K562 (cell line): ENCODE results near the gene CTIF. TPM values are rescaled to one million over a fixed set of nuclear protein-coding genes. Genes with fewer than 3 reads are reported as not detected.

Source experiments
- ATAC-seq: fragments of 200-7000 bp; cut with Tn5 transposase; 3 replicates; pipeline ENCODE4 v1.9.1; 2020; ENCODE audit warnings: moderate library complexity
- BruUV-seq: library from RNA; stranded (reverse); fragments of 400-500 nt; replicated peaks from 2 replicates; lab custom pipeline; 2021; lab: Mats Ljungman, UMichigan
- CTCF ChIA-PET: fragments of 300-600 bp; formaldehyde crosslinking; extraction: SDS; loops from one replicate; lab custom pipeline; 2021; ENCODE audit warnings: low intra/inter-chr PET ratio; lab: Yijun Ruan, JAX
- POLR2A ChIA-PET: fragments of 300-600, 350-650 bp; sonication (Branson Sonifier 250); formaldehyde crosslinking; extraction: SDS; loops from one replicate; lab custom pipeline; 2021; ENCODE audit warnings: antibody characterized with exemption, inconsistent platforms; lab: Yijun Ruan, JAX
- DNase-seq, 4 experiments: peaks; one replicate each; pipeline versions ENCODE4 v3.0.0 to v3.0.0-alpha.2; 2011 to 2018; ENCODE audit warnings: low spot score in 3 of 4, mixed read lengths in 3 of 4; ENCODE audit errors: extremely low read depth in 1 of 4
- FAIRE-seq: peaks from 2 replicates; lab custom pipeline; 2011; peaks lifted over from hg19 to GRCh38; lab: Jason Lieb, UNC
- H2AFZ ChIP-seq: 2 replicates; pipeline ENCODE4 v1.6.0; 2011; ENCODE audit warnings: low read depth, low read length, control low read depth, inconsistent platforms
- H3K27ac ChIP-seq: fragments of 200-600 bp; 3 replicates; pipeline ENCODE4 v1.8.0; 2011; ENCODE audit warnings: low read depth, mild to moderate bottlenecking, control low read depth, inconsistent platforms, low read length, moderate library complexity, mixed read lengths; ENCODE audit errors: extremely low read depth
- H3K27me3 ChIP-seq, 2 experiments: fragments of 300-600 bp in 1 of 2; 2 replicates in 1 of 2; 3 replicates in 1 of 2; pipeline versions ENCODE4 v1.6.0 to v1.8.0; 2011; ENCODE audit warnings: inconsistent platforms in 2 of 2, low read length in 2 of 2, mild to moderate bottlenecking in 1 of 2, mixed read lengths in 1 of 2, moderate library complexity in 1 of 2; ENCODE audit not compliant: control insufficient read depth in 2 of 2, insufficient read depth in 2 of 2
- H3K36me3 ChIP-seq: fragments of 300-600 bp; 3 replicates; pipeline ENCODE4 v1.8.0; 2011; ENCODE audit warnings: mild to moderate bottlenecking, low read length, inconsistent platforms; ENCODE audit not compliant: control insufficient read depth, insufficient read depth
- H3K4me1 ChIP-seq, 2 experiments: fragments of 200-600 bp in 1 of 2; replicated peaks in 1 of 2; 2 replicates in 1 of 2; 3 replicates in 1 of 2; pipeline versions ENCODE4 v1.5.1 to v1.8.0; 2011; ENCODE audit warnings: inconsistent platforms in 2 of 2, low read length in 2 of 2, mild to moderate bottlenecking in 1 of 2, mixed read lengths in 1 of 2, moderate library complexity in 1 of 2; ENCODE audit not compliant: control insufficient read depth in 2 of 2, insufficient read depth in 2 of 2
- H3K4me2 ChIP-seq: 2 replicates; pipeline ENCODE4 v1.6.1; 2011; ENCODE audit warnings: low read length, control low read depth, inconsistent platforms, mixed read lengths; ENCODE audit not compliant: insufficient read depth
- H3K4me3 ChIP-seq: fragments of 200-600 bp; sonication (generic), shearing (Covaris generic); 2 replicates; pipeline ENCODE4 v1.5.1; 2016; ENCODE audit warnings: control low read depth, inconsistent platforms
- H3K79me2 ChIP-seq: fragments of 200-600 bp; 3 replicates; pipeline ENCODE4 v1.8.0; 2011; ENCODE audit warnings: low read length, inconsistent platforms; ENCODE audit not compliant: control insufficient read depth, insufficient read depth
- H3K9ac ChIP-seq, 2 experiments: 2 replicates each; pipeline versions ENCODE4 v1.6.0 to v1.6.1; 2011; ENCODE audit warnings: low read depth in 2 of 2, low read length in 2 of 2, control low read depth in 1 of 2, inconsistent platforms in 1 of 2, mild to moderate bottlenecking in 1 of 2, mixed read lengths in 1 of 2; ENCODE audit not compliant: insufficient read depth in 1 of 2
- H3K9me1 ChIP-seq: one replicate; pipeline ENCODE4 v1.6.0; 2011; ENCODE audit warnings: inconsistent platforms, mild to moderate bottlenecking, low read length, moderate library complexity; ENCODE audit not compliant: control insufficient read depth, insufficient read depth
- H3K9me3 ChIP-seq: replicated peaks from 2 replicates; pipeline ENCODE4 v1.5.1; 2011; ENCODE audit warnings: low read depth, low read length, inconsistent platforms; ENCODE audit not compliant: control insufficient read depth, insufficient read depth
- H4K20me1 ChIP-seq: replicated peaks from 2 replicates; pipeline ENCODE4 v1.6.1; 2011; ENCODE audit warnings: low read length, inconsistent platforms, mixed read lengths; ENCODE audit not compliant: control insufficient read depth, insufficient read depth
- CEBPB ChIP-seq: fragments of 450-650 bp; IDR thresholded peaks from 2 replicates; pipeline ENCODE4 v1.6.1; 2016; ENCODE audit warnings: missing genetic modification characterization, missing compliant biosample characterization
- ELF4 ChIP-seq: fragments of 450-650 bp; formaldehyde crosslinking; IDR thresholded peaks from 2 replicates; pipeline ENCODE4 v1.4.0; 2022; ENCODE audit warnings: missing genetic modification characterization
- HDAC2 ChIP-seq: fragments of 450-650 bp; IDR thresholded peaks from 2 replicates; pipeline ENCODE4 v1.6.1; 2016; ENCODE audit warnings: mild to moderate bottlenecking
- HDGF ChIP-seq: fragments of 450-650 bp; IDR thresholded peaks from 2 replicates; pipeline ENCODE4 v1.6.1; 2016
- ILK ChIP-seq: fragments of 450-650 bp; IDR thresholded peaks from 2 replicates; pipeline ENCODE4 v1.6.1; 2016; ENCODE audit warnings: missing genetic modification characterization, low read depth, mild to moderate bottlenecking, missing compliant biosample characterization, moderate library complexity, borderline replicate concordance
- MXI1 ChIP-seq: IDR thresholded peaks from 2 replicates; pipeline ENCODE4 v1.6.1; 2011; ENCODE audit warnings: low read depth, mild to moderate bottlenecking, improper control_type of control experiment, low read length
- RBM15 ChIP-seq: fragments of 200-400 bp; formaldehyde crosslinking; IDR thresholded peaks from 2 replicates; pipeline ENCODE4 v1.6.1; 2018; ENCODE audit warnings: mild to moderate bottlenecking, low read length, moderate library complexity; ENCODE audit not compliant: insufficient read depth
- TCF7L2 ChIP-seq: fragments of 150-350 bp; IDR thresholded peaks from 2 replicates; pipeline ENCODE4 v1.6.1; 2016; ENCODE audit warnings: low read depth, mild to moderate bottlenecking, low read length, moderate library complexity
- ZNF140 ChIP-seq: fragments of 250-450 bp; sonication (Bioruptor Pico); IDR thresholded peaks from 2 replicates; pipeline ENCODE4 v1.8.0; 2021; ENCODE audit warnings: moderate library complexity, mild to moderate bottlenecking, inconsistent platforms
- WGBS: fragments of 100-300 bp; shearing (Covaris generic); methylation state at CpG from one replicate; pipeline ENCODE4 v1.1.6; 2016; ENCODE audit warnings: low coverage, mixed read lengths; ENCODE audit not compliant: insufficient coverage; ENCODE audit errors: missing lambda C conversion rate; 5-methylcytosine and 5-hydroxymethylcytosine counted together
- in situ Hi-C: fragments of 300-500 bp; cut with MboI; formaldehyde crosslinking; loops from 4 replicates; pipeline ENCODE4 v1.15.0; 2018; ENCODE audit warnings: inconsistent platforms, mixed read lengths
- intact Hi-C: fragments of 100-400 bp; cut with micrococcal nuclease; formaldehyde crosslinking; loops from 2 replicates; pipeline ENCODE4 v1.14.2; 2022
- polyA plus RNA-seq, 8 experiments: library from polyadenylated mRNA; depleted of rRNA in 4 of 8; stranded (reverse) in 5 of 8; unstranded in 3 of 8; fragments of >200 nt; fragmentation: Nextera tagmentation in 2 of 8; fragmentation: Illumina TruSeq in 1 of 8; extraction: Ambion mirVana in 2 of 8; extraction: Trizol in 1 of 8; gene quantifications; 2 replicates each; pipeline versions ENCODE4 v1.2.1 to v1.2.3, GENCODE V29; 2011 to 2014; ENCODE audit warnings: inconsistent platforms in 1 of 8, missing spikeins in 1 of 8
- total RNA-seq, 7 experiments: library from RNA; depleted of rRNA in 6 of 7; stranded (reverse); fragments of >200 nt in 6 of 7; fragmentation: Illumina TruSeq in 2 of 7; extraction: Trizol in 2 of 7; gene quantifications; 2 replicates each; pipeline versions ENCODE4 v1.2.1 to v1.2.3, GENCODE V29; 2011 to 2021; ENCODE audit warnings: low replicate concordance in 1 of 7

CTIF gene
- total and polyA plus RNA-seq, 9 of the 15 experiments (the other 6 are each of a cell fraction or from before 2014, with no cell fraction given), result 0.17 to 11.5 (median 2.2) TPM

GRCh38 chr18:48550101-48550729 is 11.4 kb downstream of the CTIF start:
- no peak overlapping the region for H3K27ac ChIP-seq
- no peaks in the 10 kb centered on the region for H3K9me3 ChIP-seq
- peaks cover 16 to 37% of the 10 kb centered on the region in 2 experiments for H3K4me1 ChIP-seq
- CTCF ChIA-PET, result no interaction called here
- no peaks in the 10 kb centered on the region for H3K36me3 ChIP-seq
- no peak overlapping the region for H2AFZ ChIP-seq
- no peaks in the 10 kb centered on the region for H3K9me1 ChIP-seq
- in situ Hi-C loops (no loop called here), intact Hi-C loops (no loop called here)
- no peak overlapping the region for H3K4me2 ChIP-seq
- H3K9ac ChIP-seq, result no peak overlapping the region
- H3K4me3 ChIP-seq, result no peak overlapping the region
- no peak for DNase-seq
- WGBS, result 81% methylated on average over 2 of the region's 2 CpGs
- BruUV-seq, result no TSS peak
- H3K79me2 ChIP-seq, result peaks cover 10% of the 10 kb centered on the region; the same call in 2 of the 3 replicates
- no peak for ATAC-seq
- POLR2A ChIA-PET, result interaction anchor here (0.6 kb wide), 1 partner anchor 1944 kb away, joined by 3 read pairs; no protein-coding TSS in a partner anchor
- H4K20me1 ChIP-seq, result 0 out of 2 replicates have a peak, but pooled peaks cover 4% of the 10 kb centered on the region
- FAIRE-seq, result no peak
- no peaks in the 10 kb centered on the region for H3K27me3 ChIP-seq
- TF ChIP-seq HDGF (no peak), HDAC2 (no peak), TCF7L2 (no peak), ILK (no peak), MXI1 (no peak), ZNF140 (CRISPR knock-in tag) (no peak), ELF4 (CRISPR knock-in tag) (no peak), RBM15 (no peak), CEBPB (no peak)
